GM11168 (cell line): ENCODE results near the gene METTL5.

Source experiments
- in situ Hi-C: fragments of 300-500 bp; cut with MboI; formaldehyde crosslinking; loops from one replicate; pipeline ENCODE4 v1.12.0; 2022; ENCODE audit warnings: low sequenced_read_pairs; ENCODE audit not compliant: unreplicated experiment

The METTL5 gene

DNA sequence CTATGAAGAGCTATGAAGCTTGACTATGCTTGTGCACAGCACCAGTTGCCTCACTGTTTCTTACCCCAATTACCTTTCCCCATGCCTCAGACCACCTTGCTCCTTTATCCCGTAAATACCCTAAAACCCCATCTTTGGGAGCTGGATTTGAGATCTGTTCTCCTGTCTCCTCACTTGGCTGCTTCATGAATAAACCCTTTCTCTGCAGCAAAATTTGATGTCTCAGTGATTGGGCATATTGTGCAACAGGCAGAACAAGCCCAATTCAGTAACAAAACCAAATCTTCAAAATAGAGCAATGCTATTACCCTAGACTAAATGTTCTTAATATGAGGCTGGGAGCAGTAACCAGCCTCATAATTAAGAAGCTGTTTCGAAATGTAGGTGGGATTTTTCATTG lies 29.5 kb downstream of the METTL5 start:
- in situ Hi-C loops: no loop called here

GRCh38 chr2:169790581-169790980 lies 34.1 kb downstream of the METTL5 start:
- in situ Hi-C loops: no loop called here

DNA sequence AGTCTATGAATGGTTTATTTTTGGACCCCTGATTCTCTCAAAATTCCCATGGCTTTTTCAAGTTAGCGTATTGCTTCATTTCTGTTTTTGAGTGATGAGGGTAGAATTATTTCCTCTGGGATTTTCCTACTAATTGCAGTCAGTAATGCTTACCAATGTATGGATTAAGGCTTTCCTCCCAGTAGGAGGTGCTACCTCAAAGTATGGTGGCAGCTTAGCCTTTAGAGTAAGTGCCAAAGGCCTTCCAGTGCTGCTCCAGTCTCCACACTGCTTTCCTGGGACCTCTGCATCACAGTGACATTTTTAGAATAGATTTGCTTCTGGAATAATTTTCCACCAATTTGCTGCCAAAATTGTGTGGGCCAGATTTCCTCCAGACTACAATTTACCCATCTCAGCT lies 42.2 kb downstream of the METTL5 start:
- in situ Hi-C loops: no loop called here

DNA sequence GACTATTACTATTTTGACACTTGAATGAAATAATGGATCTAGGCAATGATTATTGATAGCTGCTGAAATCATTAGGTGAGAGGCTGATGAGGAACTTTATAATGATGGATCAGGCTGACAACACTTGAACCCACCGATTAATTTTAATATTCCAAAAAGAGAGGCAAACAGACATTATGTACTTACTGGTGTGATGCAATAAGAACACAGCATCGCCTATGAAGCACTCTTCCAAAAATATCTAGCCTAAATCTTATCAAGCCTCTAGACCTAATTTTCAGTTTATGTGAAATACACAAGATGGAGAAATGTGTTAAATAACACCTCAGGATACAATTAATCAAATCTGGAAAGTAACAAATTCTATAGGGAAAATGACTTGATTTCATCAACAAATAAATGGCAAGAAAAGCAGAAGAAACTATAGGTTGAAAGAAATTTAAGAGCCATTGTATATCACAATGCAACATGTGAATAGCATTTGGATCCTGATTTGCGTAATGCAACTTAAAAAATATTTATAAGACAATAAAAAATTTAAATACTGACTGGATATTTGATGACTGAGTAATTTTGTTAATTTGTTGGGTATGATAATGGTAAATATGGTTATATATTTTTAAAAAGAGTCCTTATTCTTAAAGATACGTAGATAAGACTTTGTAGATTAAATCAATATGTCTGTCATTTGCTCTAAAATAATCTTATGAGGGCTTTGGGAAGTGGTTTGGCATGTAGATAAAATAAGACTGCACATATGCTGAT lies 43.3 kb downstream of the METTL5 start:
- in situ Hi-C loops: no loop called here

GRCh38 chr2:169778446-169778845 lies 46.3 kb downstream of the METTL5 start:
- in situ Hi-C loops: no loop called here

- in situ Hi-C loops: no loop called here
Measured at GRCh38 chr2:169776252-169776761, 48.4 kb downstream of the METTL5 start.

GRCh38 chr2:169775765-169776164 lies 48.9 kb downstream of the METTL5 start:
- in situ Hi-C loops: no loop called here

- in situ Hi-C loops: no loop called here
Measured at GRCh38 chr2:169775354-169775753, 49.4 kb downstream of the METTL5 start.

- in situ Hi-C loops: no loop called here
Measured at GRCh38 chr2:169772651-169773050, 52.1 kb downstream of the METTL5 start.

- in situ Hi-C loops: no loop called here
Measured at GRCh38 chr2:169771612-169772011, 53.1 kb downstream of the METTL5 start.

DNA sequence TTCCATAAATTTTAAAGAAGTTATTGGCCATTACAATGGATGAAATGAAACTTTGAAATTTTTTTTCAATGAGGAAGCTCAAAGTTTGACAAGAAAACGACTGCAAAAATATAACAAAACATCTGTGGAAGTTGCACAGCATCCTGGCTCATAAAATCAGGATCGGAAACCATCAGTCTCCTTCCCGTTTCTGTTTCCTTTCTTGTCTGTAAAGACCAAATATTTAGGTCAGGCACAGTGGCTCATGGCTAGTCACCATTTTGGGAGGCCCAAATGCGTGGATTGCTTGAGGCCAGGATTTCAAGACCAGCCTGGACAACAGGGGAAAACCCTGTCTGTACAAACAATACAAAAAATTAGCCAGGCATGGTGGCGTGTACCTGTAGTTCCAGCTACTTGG lies 53.7 kb downstream of the METTL5 start:
- in situ Hi-C loops: no loop called here

DNA sequence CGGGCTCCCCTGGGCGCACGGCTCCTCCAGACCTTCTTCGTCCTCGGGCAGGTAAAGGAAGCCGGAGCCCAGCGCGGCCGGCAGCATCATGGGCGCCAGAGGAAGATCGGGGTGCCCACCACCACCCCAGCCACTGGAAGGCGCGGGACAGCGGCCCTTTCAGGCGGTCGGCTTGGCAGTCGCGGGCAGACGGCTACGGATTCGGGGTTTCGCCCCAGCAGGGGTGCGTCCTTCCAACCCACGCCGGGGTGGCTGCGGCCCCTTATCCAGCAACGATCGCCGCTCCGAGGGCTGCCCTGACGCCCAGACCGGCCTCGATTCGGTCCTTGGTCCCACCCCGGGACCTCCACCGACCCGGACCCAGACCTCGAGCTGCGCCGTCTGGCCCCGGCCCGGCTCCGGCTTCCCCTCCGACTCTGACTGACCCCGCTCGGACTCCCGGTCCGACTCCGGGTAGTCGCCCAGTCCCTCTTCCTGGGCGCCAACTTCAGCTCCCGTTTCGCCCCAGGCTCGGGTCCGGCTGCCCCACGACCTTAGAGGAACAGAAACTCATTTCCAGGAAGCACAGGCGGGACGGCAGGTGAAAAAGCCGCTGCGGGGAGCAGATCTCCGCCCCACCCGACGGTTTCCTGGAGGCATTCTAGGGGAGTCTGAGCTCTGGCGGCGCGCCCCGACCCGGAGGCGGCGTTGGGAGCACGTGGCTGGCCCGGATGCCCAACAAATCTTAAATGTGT lies 56.3 kb downstream of the METTL5 start:
- in situ Hi-C loops: no loop called here

- in situ Hi-C loops: no loop called here
Measured at GRCh38 chr2:169767243-169767888, 57.3 kb downstream of the METTL5 start.

GRCh38 chr2:169765523-169765922 lies 59.2 kb downstream of the METTL5 start:
- in situ Hi-C loops: no loop called here

DNA sequence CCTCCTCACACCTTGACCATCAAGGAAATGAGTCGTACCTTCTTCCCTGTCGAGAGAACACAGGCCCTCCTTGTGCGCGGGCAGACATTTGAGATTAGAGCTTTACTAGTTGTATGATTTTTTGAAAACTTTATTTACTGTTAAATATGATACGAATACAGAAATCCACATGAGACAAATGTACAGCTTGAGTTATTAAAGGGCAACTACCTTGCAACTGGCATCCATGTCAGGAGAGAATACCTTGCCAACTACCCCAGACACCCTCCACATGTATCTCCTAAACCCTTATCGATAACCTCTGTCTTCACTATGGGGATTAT lies 62.8 kb downstream of the METTL5 start:
- in situ Hi-C loops: no loop called here
